Fibroblast of lung (primary cell): ENCODE results near the gene NDUFAB1.

Experiments
- CTCF ChIP-seq, 2 donors: IDR thresholded peaks in 1 of 2; conservative IDR thresholded peaks in 1 of 2; 1 replicate in 1 of 2; 2 replicates in 1 of 2; pipeline ENCODE4 v1.5.1; 2011 to 2012; ENCODE audit warnings: low read length in 2 of 2, control low read depth in 1 of 2, inconsistent platforms in 1 of 2, low read depth in 1 of 2, mild to moderate bottlenecking in 1 of 2
- EZH2 ChIP-seq: IDR thresholded peaks from 2 replicates; pipeline ENCODE4 v1.5.1; 2012; ENCODE audit warnings: low read length, control low read depth, mild to moderate bottlenecking; ENCODE audit errors: missing control alignments

- TF ChIP-seq CTCF (conservative IDR thresholded peaks at IDR 0.05 in 1 of 2, IDR thresholded peaks at IDR 0.05 in 1 of 2; ENCODE audit: low read depth in 1 of 2, low read length in 2 of 2) (no peak), EZH2 (no peak)
These were observed 33.4 kb upstream of the NDUFAB1 start for GRCh38 chr16:23629516-23629915.
